Activated T-cell treated with anti-CD3 and anti-CD28 coated beads for 24 hours (primary cell): ENCODE results near the gene DNAJC18.
"Not testable (repeated sequence)": the region's sequence is repeated elsewhere in the genome, so short reads cannot be mapped to it uniquely, and the experiment has no call there.

Source experiments
- DNase-seq: peaks from one replicate; pipeline ENCODE4 v3.0.0-alpha.2; 2020; ENCODE audit warnings: low read depth

DNAJC18 gene

GRCh38 chr5:139461176-139461575, 21.9 kb upstream of the DNAJC18 start:
- no peak for DNase-seq

- DNase-seq, result no peak
Observed at GRCh38 chr5:139460455-139460854, 21.1 kb upstream of the DNAJC18 start.

- no peak for DNase-seq
Observed at GRCh38 chr5:139459451-139459934, 20.2 kb upstream of the DNAJC18 start.

GRCh38 chr5:139458580-139459407, 19.5 kb upstream of the DNAJC18 start:
- peak; percentile 65 for DNase-seq

- no peak for DNase-seq
Observed at GRCh38 chr5:139457653-139458306, 18.5 kb upstream of the DNAJC18 start.

- no peak for DNase-seq
Observed at GRCh38 chr5:139457241-139457640, 17.9 kb upstream of the DNAJC18 start.

GRCh38 chr5:139456776-139457175, 17.5 kb upstream of the DNAJC18 start:
- DNase-seq, result no peak

- no peak for DNase-seq
Observed at GRCh38 chr5:139454568-139455290, 15.4 kb upstream of the DNAJC18 start.

- DNase-seq, result no peak
Observed at GRCh38 chr5:139453683-139454567, 14.6 kb upstream of the DNAJC18 start.

GRCh38 chr5:139451878-139452660, 12.7 kb upstream of the DNAJC18 start:
- DNase-seq, result no peak

- no peak for DNase-seq
Observed at GRCh38 chr5:139451176-139451575, 11.9 kb upstream of the DNAJC18 start.

GRCh38 chr5:139446956-139447779, 7.8 kb upstream of the DNAJC18 start:
- no peak for DNase-seq

- no peak for DNase-seq
Observed at GRCh38 chr5:139445325-139446170, 6.2 kb upstream of the DNAJC18 start.

GRCh38 chr5:139443831-139444453, 4.6 kb upstream of the DNAJC18 start:
- DNase-seq, result no peak

GRCh38 chr5:139440416-139440815, 1.1 kb upstream of the DNAJC18 start:
- not testable (repeated sequence) for DNase-seq

GRCh38 chr5:139438707-139439012, 665 bp downstream of the DNAJC18 start:
- DNase-seq, result no peak

GRCh38 chr5:139435676-139436075, 3.6 kb downstream of the DNAJC18 start:
- DNase-seq, result no peak

GRCh38 chr5:139431706-139432105, 7.6 kb downstream of the DNAJC18 start:
- no peak for DNase-seq

GRCh38 chr5:139430015-139430414, 9.3 kb downstream of the DNAJC18 start:
- no peak for DNase-seq
